KMS-11 (cell line): ENCODE data around the gene KCNT1.

ENCODE experiments used
- H2AFZ ChIP-seq: fragments of 200-600 bp; sonication (generic); 2 replicates; pipeline ENCODE4 v1.6.1; 2016; ENCODE audit warnings: antibody characterized with exemption, mixed run types, low read depth
- H3K27ac ChIP-seq: fragments of 200-600 bp; sonication (generic); 2 replicates; pipeline ENCODE4 v1.6.1; 2016; ENCODE audit warnings: mild to moderate bottlenecking, mixed run types
- H3K27me3 ChIP-seq: fragments of 200-600 bp; sonication (generic); 2 replicates; pipeline ENCODE4 v1.6.1; 2017; ENCODE audit warnings: mild to moderate bottlenecking, low read depth, mixed run types, moderate library complexity; ENCODE audit not compliant: insufficient read depth
- H3K36me3 ChIP-seq: fragments of 200-600 bp; sonication (generic); 2 replicates; pipeline ENCODE4 v1.6.1; 2017; ENCODE audit warnings: mild to moderate bottlenecking, mixed run types; ENCODE audit not compliant: insufficient read depth
- H3K4me1 ChIP-seq: fragments of 200-600 bp; sonication (generic); 2 replicates; pipeline ENCODE4 v1.6.1; 2016; ENCODE audit warnings: mild to moderate bottlenecking, low read depth, mixed run types; ENCODE audit not compliant: poor library complexity, severe bottlenecking
- H3K4me2 ChIP-seq: fragments of 200-600 bp; sonication (generic); 2 replicates; pipeline ENCODE4 v1.7.0; 2016; ENCODE audit warnings: mild to moderate bottlenecking, mixed run types
- H3K4me3 ChIP-seq: fragments of 200-600 bp; sonication (generic); IDR thresholded peaks from 2 replicates; pipeline ENCODE4 v1.6.1; 2017; ENCODE audit warnings: low read depth, low read length, mixed read lengths; ENCODE audit not compliant: insufficient read depth
- H3K79me2 ChIP-seq: fragments of 200-600 bp; sonication (generic); 2 replicates; pipeline ENCODE4 v1.6.1; 2016; ENCODE audit warnings: low read depth, mixed run types; ENCODE audit not compliant: insufficient read depth
- H3K9ac ChIP-seq: fragments of 200-600 bp; sonication (generic); 2 replicates; pipeline ENCODE4 v1.6.1; 2016; ENCODE audit warnings: mild to moderate bottlenecking, mixed run types
- H4K20me1 ChIP-seq: fragments of 200-600 bp; sonication (generic); 2 replicates; pipeline ENCODE4 v1.6.1; 2016; ENCODE audit warnings: mild to moderate bottlenecking, mixed run types; ENCODE audit not compliant: insufficient read depth
- TF ChIP-seq, protein P1 (sequence below): fragments of 200-600 bp; sonication (generic); conservative IDR thresholded peaks from 2 replicates; pipeline ENCODE4 v1.6.1; 2017; ENCODE audit warnings: low read depth, mild to moderate bottlenecking, antibody characterized with exemption, low read length, moderate library complexity, mixed read lengths

KCNT1 gene

GRCh38 chr9:135752281-135753204, 50.6 kb downstream of the KCNT1 start:
- Histone ChIP-seq H3K4me1 (no peaks in the 10 kb centered on the region), H2AFZ (no peak overlapping the region), H4K20me1 (no peaks in the 10 kb centered on the region), H3K9ac (no peak overlapping the region), H3K27me3 (peaks cover 55% of the 10 kb centered on the region), H3K79me2 (no peaks in the 10 kb centered on the region), H3K4me3 (no peak overlapping the region), H3K27ac (no peak overlapping the region), H3K36me3 (no peaks in the 10 kb centered on the region), H3K4me2 (no peak overlapping the region)
- TF ChIP-seq, protein P1, sequence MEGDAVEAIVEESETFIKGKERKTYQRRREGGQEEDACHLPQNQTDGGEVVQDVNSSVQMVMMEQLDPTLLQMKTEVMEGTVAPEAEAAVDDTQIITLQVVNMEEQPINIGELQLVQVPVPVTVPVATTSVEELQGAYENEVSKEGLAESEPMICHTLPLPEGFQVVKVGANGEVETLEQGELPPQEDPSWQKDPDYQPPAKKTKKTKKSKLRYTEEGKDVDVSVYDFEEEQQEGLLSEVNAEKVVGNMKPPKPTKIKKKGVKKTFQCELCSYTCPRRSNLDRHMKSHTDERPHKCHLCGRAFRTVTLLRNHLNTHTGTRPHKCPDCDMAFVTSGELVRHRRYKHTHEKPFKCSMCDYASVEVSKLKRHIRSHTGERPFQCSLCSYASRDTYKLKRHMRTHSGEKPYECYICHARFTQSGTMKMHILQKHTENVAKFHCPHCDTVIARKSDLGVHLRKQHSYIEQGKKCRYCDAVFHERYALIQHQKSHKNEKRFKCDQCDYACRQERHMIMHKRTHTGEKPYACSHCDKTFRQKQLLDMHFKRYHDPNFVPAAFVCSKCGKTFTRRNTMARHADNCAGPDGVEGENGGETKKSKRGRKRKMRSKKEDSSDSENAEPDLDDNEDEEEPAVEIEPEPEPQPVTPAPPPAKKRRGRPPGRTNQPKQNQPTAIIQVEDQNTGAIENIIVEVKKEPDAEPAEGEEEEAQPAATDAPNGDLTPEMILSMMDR = no peak

GRCh38 chr9:135753391-135754105, 51.6 kb downstream of the KCNT1 start:
- no peaks in the 10 kb centered on the region for H3K79me2 ChIP-seq
- TF ChIP-seq, protein P1 = no peak

DNA sequence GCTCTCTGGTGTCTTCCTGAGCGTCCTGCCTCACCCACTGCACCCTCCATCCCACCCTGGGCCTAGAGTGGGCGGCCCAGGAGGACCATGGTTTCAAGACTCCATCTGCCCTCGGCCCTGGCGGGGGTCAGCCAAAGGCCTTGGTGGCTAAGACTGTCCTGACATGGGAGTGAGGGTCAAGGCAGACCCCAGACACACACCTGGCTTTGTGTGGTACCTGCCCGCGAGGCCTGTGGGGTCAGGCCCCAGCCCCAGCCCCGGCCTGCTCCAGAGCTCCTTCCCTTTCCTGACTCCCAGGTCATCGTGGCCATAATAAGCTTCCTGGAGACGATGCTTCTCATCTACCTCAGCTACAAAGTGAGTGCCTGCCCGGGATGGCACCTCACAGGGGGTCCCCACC, 54.6 kb downstream of the KCNT1 start:
- TF ChIP-seq, protein P1 = no peak
- H3K4me3 ChIP-seq = no peak overlapping the region
- H3K27me3 ChIP-seq = peaks cover 58% of the 10 kb centered on the region
- H3K9ac ChIP-seq = no peak overlapping the region
- H3K4me1 ChIP-seq = no peaks in the 10 kb centered on the region
- no peaks in the 10 kb centered on the region for H3K36me3 ChIP-seq
- H3K79me2 ChIP-seq = no peaks in the 10 kb centered on the region
- no peaks in the 10 kb centered on the region for H4K20me1 ChIP-seq
- H3K27ac ChIP-seq = no peak overlapping the region
- no peak overlapping the region for H3K4me2 ChIP-seq
- no peak overlapping the region for H2AFZ ChIP-seq

More at GRCh38 chr9:135753391-135754105, 51.6 kb downstream of the KCNT1 start:
- H3K4me1 ChIP-seq = no peaks in the 10 kb centered on the region
- no peak overlapping the region for H3K4me2 ChIP-seq
- H3K4me3 ChIP-seq = no peak overlapping the region
- H3K36me3 ChIP-seq = no peaks in the 10 kb centered on the region
- H2AFZ ChIP-seq = no peak overlapping the region
- no peak overlapping the region for H3K27ac ChIP-seq
- H3K27me3 ChIP-seq = peaks cover 55% of the 10 kb centered on the region
- H4K20me1 ChIP-seq = no peaks in the 10 kb centered on the region
- no peak overlapping the region for H3K9ac ChIP-seq

- Histone ChIP-seq H3K4me3 (no peak overlapping the region), H3K9ac (no peak overlapping the region), H3K27me3 (peaks cover 60% of the 10 kb centered on the region), H2AFZ (no peak overlapping the region), H3K36me3 (no peaks in the 10 kb centered on the region), H3K27ac (no peak overlapping the region), H3K4me2 (no peak overlapping the region), H3K4me1 (no peaks in the 10 kb centered on the region), H4K20me1 (no peaks in the 10 kb centered on the region), H3K79me2 (no peaks in the 10 kb centered on the region)
- TF ChIP-seq, protein P1 = no peak
Observed at GRCh38 chr9:135757356-135757755, 55.4 kb downstream of the KCNT1 start.
